ENCODE results near the gene TSPO. TPM values are rescaled to one million over a fixed set of nuclear protein-coding genes. Genes with fewer than 3 reads are reported as not detected.

The TSPO gene
- total and polyA plus RNA-seq, 2 of the 13 experiments (the other 11 are each of a cell fraction or from before 2014, with no cell fraction given) = 0.46 to 1.4 TPM

DNA sequence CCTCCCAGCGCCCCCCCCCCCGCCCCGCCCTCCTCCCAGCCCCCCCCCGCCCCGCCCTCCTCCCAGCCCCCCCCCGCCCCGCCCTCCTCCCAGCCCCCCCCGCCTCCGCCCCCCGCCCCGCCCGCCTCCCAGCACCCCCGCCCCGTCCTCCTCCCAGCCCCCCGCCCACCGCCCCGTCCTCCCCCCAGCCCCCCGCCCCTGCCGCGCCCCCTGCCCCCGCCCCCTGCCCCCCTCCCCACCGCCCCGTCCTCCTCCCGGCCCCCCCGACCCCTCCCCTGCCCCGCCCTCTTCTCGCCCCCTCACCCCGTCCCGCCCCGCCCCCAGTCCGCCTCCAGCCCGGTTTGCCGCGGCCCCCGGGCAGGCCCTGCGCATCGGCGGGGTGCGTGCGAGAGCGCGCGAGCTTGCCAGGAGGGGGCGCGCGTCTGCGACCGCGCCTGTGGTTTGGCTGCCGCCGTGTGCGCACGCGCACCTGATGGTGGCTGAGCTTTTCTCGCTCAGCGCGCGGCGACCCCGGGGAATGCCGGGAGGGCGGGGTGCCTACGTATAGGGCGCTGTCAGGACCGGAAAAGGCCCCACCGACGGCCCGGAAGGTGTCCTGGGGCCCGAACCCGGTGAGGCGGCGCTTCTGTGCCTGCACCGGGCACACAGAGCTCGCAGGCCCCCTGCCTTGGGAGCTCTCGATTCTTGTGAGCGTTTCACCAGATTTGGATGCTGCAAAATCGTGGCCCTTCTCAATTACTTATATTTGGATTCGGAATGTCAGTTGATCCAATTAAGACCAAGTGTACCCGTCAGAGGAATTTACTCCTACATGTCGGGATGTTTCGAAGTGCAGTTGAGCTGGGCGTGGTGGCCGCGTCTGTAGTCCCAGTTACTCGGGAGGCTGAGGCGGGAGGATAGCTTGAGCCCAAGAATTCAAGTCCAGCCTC, 36.1 kb downstream of the TSPO start (continued):
- TF ChIP-seq HIC2 (CRISPR knock-in tag; IDR thresholded peaks at IDR 0.05; ENCODE audit: low read depth) = peak; percentile 23; the same call in 1 of the 2 replicates
- no peak for TF ChIP-seq PLSCR1 (CRISPR knock-in tag; IDR thresholded peaks at IDR 0.05; ENCODE audit: borderline replicate concordance)
- TF ChIP-seq HIVEP1 (CRISPR knock-in tag; IDR thresholded peaks at IDR 0.05) = peak; percentile 85
- 0 out of 2 replicates have a peak, but pooled peaks have one; percentile 11 for TF ChIP-seq KDM6A (CRISPR knock-in tag; IDR thresholded peaks at IDR 0.05; ENCODE audit: low read depth)
- TF ChIP-seq IRF2 (CRISPR knock-in tag; IDR thresholded peaks at IDR 0.05) = peak; percentile 75
- TF ChIP-seq, protein P1, sequence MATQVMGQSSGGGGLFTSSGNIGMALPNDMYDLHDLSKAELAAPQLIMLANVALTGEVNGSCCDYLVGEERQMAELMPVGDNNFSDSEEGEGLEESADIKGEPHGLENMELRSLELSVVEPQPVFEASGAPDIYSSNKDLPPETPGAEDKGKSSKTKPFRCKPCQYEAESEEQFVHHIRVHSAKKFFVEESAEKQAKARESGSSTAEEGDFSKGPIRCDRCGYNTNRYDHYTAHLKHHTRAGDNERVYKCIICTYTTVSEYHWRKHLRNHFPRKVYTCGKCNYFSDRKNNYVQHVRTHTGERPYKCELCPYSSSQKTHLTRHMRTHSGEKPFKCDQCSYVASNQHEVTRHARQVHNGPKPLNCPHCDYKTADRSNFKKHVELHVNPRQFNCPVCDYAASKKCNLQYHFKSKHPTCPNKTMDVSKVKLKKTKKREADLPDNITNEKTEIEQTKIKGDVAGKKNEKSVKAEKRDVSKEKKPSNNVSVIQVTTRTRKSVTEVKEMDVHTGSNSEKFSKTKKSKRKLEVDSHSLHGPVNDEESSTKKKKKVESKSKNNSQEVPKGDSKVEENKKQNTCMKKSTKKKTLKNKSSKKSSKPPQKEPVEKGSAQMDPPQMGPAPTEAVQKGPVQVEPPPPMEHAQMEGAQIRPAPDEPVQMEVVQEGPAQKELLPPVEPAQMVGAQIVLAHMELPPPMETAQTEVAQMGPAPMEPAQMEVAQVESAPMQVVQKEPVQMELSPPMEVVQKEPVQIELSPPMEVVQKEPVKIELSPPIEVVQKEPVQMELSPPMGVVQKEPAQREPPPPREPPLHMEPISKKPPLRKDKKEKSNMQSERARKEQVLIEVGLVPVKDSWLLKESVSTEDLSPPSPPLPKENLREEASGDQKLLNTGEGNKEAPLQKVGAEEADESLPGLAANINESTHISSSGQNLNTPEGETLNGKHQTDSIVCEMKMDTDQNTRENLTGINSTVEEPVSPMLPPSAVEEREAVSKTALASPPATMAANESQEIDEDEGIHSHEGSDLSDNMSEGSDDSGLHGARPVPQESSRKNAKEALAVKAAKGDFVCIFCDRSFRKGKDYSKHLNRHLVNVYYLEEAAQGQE (IDR thresholded peaks at IDR 0.05; ENCODE audit: borderline replicate concordance in 1 of 2, low read depth in 1 of 2, low read length in 2 of 2) = 0 out of 4 replicates have a peak, but pooled peaks of 1 of the 2 experiments have one; percentile 39
- TF ChIP-seq ZFP41 (CRISPR knock-in tag; IDR thresholded peaks at IDR 0.05; ENCODE audit: borderline replicate concordance) = 0 out of 2 replicates have a peak, but pooled peaks have one; percentile 39
- no peak for TF ChIP-seq ZNF83 (CRISPR knock-in tag; IDR thresholded peaks at IDR 0.05; ENCODE audit: borderline replicate concordance)
- TF ChIP-seq MTF1 (CRISPR knock-in tag; IDR thresholded peaks at IDR 0.05) = no peak
- TF ChIP-seq MIER3 (CRISPR knock-in tag; IDR thresholded peaks at IDR 0.05; ENCODE audit: borderline replicate concordance) = no peak; the same call in 1 of the 2 replicates
- TF ChIP-seq ZNF263 (CRISPR knock-in tag; IDR thresholded peaks at IDR 0.05) = peak; percentile 42
- no peak for TF ChIP-seq ZMYM2 (CRISPR knock-in tag; IDR thresholded peaks at IDR 0.05)
- TF ChIP-seq SP4 (CRISPR knock-in tag; IDR thresholded peaks at IDR 0.05) = peak; percentile 76
- TF ChIP-seq STAG1 (CRISPR knock-in tag; IDR thresholded peaks at IDR 0.05) = peak; percentile 29
- peak; percentile 94 for TF ChIP-seq TEAD3 (CRISPR knock-in tag; optimal IDR thresholded peaks at IDR 0.05; ENCODE audit: borderline replicate concordance)
- no peak for TF ChIP-seq RFX3 (CRISPR knock-in tag; IDR thresholded peaks at IDR 0.05)
- TF ChIP-seq, protein P2, sequence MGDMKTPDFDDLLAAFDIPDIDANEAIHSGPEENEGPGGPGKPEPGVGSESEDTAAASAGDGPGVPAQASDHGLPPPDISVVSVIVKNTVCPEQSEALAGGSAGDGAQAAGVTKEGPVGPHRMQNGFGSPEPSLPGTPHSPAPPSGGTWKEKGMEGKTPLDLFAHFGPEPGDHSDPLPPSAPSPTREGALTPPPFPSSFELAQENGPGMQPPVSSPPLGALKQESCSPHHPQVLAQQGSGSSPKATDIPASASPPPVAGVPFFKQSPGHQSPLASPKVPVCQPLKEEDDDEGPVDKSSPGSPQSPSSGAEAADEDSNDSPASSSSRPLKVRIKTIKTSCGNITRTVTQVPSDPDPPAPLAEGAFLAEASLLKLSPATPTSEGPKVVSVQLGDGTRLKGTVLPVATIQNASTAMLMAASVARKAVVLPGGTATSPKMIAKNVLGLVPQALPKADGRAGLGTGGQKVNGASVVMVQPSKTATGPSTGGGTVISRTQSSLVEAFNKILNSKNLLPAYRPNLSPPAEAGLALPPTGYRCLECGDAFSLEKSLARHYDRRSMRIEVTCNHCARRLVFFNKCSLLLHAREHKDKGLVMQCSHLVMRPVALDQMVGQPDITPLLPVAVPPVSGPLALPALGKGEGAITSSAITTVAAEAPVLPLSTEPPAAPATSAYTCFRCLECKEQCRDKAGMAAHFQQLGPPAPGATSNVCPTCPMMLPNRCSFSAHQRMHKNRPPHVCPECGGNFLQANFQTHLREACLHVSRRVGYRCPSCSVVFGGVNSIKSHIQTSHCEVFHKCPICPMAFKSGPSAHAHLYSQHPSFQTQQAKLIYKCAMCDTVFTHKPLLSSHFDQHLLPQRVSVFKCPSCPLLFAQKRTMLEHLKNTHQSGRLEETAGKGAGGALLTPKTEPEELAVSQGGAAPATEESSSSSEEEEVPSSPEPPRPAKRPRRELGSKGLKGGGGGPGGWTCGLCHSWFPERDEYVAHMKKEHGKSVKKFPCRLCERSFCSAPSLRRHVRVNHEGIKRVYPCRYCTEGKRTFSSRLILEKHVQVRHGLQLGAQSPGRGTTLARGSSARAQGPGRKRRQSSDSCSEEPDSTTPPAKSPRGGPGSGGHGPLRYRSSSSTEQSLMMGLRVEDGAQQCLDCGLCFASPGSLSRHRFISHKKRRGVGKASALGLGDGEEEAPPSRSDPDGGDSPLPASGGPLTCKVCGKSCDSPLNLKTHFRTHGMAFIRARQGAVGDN (CRISPR knock-in tag; IDR thresholded peaks at IDR 0.05) = peak; percentile 93
- no peak for TF ChIP-seq MZF1 (CRISPR knock-in tag; IDR thresholded peaks at IDR 0.05; ENCODE audit: borderline replicate concordance)
- no peak for TF ChIP-seq ZNF709 (CRISPR knock-in tag; IDR thresholded peaks at IDR 0.05)

All from HepG2 (cell line).